ENCODE measurements around the gene CES3.
A peak's percentile ranks its signal among the peaks of the same experiment; 100 is the strongest.

The CES3 gene

DNA sequence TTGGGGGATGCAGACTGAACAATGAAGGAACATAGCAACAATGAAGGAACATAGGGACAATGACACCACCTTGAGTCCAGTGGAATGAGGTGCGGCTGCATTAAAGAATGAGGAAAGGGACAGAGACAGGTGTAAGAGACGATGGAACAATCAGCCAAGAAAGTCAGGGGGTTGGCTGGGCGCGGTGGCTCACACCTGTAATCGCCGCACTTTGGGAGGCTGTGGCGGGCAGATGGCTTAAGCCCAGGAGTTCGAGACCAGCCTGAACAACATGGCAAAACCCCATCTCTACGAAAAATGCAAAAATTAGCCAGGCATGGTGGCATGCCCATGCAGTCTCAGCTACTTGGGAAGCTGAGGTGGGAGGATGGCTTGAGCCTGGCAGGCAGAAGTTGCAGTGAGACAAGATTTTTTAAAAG is 54.3 kb downstream of the CES3 start:
- TF ChIP-seq, protein P1, sequence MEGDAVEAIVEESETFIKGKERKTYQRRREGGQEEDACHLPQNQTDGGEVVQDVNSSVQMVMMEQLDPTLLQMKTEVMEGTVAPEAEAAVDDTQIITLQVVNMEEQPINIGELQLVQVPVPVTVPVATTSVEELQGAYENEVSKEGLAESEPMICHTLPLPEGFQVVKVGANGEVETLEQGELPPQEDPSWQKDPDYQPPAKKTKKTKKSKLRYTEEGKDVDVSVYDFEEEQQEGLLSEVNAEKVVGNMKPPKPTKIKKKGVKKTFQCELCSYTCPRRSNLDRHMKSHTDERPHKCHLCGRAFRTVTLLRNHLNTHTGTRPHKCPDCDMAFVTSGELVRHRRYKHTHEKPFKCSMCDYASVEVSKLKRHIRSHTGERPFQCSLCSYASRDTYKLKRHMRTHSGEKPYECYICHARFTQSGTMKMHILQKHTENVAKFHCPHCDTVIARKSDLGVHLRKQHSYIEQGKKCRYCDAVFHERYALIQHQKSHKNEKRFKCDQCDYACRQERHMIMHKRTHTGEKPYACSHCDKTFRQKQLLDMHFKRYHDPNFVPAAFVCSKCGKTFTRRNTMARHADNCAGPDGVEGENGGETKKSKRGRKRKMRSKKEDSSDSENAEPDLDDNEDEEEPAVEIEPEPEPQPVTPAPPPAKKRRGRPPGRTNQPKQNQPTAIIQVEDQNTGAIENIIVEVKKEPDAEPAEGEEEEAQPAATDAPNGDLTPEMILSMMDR (IDR thresholded peaks at IDR 0.05; ENCODE audit: extremely low read depth, missing control alignments) = no peak
- DNase-seq (ENCODE audit: low spot score) = no peak

DNA sequence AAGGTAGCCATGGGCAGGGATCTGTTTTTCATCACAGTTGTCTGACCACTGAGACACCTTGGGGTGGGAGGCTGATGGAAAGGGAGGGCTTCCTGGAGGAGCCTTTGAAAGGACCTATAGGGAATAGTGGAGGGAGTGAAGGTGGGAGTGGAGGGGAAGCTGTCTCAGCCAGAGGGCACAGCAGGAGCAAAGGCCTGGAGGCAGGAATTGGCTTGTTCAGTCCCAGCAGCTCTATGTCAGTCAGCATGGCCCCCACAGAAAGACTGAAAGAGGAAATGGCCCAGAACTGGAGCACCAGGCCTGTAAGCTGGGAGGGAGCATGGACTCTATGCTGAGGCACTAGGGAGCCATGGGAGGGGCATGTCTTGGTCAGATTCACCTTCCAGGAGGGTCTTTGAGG is 55.1 kb downstream of the CES3 start:
- TF ChIP-seq, protein P1 (IDR thresholded peaks at IDR 0.05; ENCODE audit: extremely low read depth, missing control alignments) = no peak
- no peak for DNase-seq (ENCODE audit: low spot score)

DNA sequence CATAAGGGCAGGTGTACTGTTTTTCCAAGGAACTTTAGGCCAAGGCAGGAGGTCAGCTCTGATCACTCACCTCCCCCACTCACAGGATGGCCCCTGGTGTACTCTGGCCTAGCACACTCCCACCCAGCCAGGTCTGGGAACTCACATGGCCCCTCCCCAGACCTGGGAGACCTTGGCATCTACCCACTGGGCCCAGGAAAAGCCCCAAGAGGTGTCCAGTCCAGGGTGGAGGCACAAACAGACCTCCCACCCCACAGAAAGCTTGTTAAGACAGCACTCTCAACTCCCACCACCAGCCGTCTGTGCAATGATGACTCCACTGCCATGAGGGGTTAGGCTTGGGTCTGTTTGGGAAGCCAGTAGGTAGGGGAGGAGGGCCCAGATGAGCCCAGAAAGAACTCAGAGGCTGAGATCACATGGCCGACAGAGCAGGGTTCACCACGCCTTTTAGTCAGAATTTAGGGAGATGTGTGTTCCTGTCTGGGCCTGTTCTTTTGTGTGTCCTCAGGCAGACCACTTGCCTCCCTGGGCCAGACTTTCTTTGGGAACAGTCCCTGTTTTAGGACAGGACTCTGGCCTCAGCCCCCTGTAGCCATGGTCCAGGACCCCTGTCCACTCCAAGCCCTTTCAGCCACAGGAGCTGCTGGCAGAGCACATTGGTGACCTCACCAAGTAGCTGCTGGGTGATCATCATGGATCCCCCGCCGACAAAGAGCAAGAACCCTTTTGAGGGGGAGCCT is 55.8 kb downstream of the CES3 start:
- no peak for DNase-seq (ENCODE audit: low spot score)
- TF ChIP-seq, protein P1 (IDR thresholded peaks at IDR 0.05; ENCODE audit: extremely low read depth, missing control alignments) = no peak

DNA sequence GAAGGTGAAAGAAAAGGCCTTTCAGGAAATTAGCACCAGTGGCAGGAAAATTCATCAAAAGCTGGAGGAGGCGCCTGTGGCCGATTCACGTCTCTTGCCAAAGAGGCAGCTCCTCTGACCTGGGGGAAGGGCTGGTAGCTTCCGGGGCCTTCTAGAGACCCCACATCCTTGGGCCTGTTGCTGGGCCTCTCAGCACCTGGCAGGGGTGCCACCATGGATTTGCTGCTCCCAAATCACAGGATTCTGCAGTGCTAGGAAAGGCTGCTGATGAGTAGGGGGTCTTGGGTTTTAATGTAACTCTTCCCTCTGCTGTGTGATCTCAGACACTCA is 56.3 kb downstream of the CES3 start:
- TF ChIP-seq, protein P1 (IDR thresholded peaks at IDR 0.05; ENCODE audit: extremely low read depth, missing control alignments) = no peak
- no peak for DNase-seq (ENCODE audit: low spot score)

DNA sequence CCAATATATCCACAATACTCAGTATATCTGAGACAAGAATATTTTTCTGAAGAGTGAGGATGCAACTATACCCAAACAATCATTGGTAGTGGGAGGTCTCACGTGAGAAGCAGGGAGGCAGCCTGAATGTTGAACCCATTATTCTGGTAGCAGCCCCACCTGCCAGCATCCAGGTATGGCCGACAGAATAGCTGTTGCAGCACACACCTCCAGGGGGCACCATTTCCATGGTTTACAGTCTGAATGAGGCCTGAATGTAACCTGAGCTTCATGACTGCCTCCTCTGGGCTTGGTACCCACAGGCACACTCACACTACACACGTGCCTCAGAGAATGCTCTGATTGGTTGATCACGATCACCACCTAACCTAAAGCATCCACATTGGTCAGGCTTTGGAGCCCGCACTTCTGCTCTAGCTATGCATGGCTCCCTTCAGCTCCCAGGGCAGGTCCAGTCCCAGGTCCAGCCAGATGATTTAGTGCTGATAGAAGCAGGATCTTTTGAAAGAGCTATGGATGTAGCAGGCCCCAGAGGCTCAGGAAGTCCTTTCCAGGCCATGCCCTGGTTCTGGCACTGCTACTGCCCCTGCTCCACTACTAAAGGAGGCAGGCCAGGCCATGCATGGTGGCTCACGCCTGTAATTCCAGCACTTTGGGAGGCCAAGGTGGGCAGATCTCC is 56.9 kb downstream of the CES3 start:
- DNase-seq (ENCODE audit: low spot score) = peak; percentile 89
- TF ChIP-seq, protein P1 (IDR thresholded peaks at IDR 0.05; ENCODE audit: extremely low read depth, missing control alignments) = peak; percentile 79

DNA sequence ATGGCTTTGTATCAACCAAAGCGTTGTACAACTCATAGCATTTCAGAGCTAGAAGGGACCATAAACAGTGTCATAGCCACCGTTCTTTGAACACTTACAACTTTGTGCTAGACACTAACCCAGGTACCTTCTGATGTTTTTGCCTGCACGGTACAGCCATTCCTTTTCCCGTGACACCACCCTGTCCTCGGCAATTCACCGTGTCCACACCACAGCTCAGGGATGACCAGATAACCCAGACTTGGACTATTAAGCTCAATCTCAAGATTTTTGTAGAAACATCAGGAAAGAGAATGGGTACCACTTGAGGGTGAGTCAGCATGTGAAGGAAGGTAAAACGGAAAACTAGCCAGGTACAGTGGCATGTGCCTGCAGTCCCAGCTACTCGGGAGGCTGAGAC is 58.1 kb downstream of the CES3 start:
- TF ChIP-seq, protein P1 (IDR thresholded peaks at IDR 0.05; ENCODE audit: extremely low read depth, missing control alignments) = no peak
- no peak for DNase-seq (ENCODE audit: low spot score)

DNA sequence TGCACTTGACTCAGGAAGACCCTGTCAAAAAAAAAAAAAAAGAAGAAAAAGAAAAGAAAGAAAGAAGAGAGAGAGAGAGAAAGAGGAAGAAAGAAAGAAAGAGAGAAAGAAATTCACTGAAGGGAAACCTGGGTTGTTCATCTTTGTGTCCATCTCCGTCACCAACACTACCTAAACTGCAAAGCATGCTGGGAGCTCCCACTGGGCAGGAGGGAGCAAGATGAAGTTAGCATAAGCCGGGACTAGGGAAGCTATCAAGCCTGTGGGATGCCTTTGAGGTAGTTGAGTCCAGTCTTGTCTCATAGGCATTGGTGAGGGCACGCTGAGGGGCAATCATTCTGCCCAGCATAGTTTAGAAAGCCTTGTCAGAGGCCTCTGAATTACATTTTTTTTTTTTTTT is 60.3 kb downstream of the CES3 start:
- TF ChIP-seq, protein P1 (IDR thresholded peaks at IDR 0.05; ENCODE audit: extremely low read depth, missing control alignments) = no peak
- DNase-seq (ENCODE audit: low spot score) = no peak

Measured in GM20000 (cell line).